ENCODE data around the gene RGS10.

DNA sequence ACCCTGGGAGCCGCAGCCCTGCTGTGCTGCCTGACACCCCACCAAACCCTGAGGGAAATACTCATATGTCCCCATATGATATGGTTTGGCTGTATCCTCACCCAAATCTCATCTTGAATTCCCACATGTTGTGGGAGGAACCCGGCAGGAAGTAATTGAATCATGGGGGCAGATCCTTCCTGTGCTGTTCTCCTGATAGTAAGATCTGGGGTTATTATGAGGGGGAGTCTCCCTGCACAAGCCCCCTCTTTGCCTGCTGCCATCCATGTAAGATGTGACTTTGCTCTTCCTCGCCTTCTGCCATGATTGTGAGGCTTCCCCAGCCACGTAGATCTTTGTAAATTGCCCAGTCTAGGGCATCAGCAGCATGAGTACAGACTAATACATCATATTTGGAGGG lies 68.7 kb downstream of the RGS10 start:
- TF ChIP-seq, protein P1, sequence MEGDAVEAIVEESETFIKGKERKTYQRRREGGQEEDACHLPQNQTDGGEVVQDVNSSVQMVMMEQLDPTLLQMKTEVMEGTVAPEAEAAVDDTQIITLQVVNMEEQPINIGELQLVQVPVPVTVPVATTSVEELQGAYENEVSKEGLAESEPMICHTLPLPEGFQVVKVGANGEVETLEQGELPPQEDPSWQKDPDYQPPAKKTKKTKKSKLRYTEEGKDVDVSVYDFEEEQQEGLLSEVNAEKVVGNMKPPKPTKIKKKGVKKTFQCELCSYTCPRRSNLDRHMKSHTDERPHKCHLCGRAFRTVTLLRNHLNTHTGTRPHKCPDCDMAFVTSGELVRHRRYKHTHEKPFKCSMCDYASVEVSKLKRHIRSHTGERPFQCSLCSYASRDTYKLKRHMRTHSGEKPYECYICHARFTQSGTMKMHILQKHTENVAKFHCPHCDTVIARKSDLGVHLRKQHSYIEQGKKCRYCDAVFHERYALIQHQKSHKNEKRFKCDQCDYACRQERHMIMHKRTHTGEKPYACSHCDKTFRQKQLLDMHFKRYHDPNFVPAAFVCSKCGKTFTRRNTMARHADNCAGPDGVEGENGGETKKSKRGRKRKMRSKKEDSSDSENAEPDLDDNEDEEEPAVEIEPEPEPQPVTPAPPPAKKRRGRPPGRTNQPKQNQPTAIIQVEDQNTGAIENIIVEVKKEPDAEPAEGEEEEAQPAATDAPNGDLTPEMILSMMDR (IDR thresholded peaks at IDR 0.05) = no peak
- TF ChIP-seq POLR2A (IDR thresholded peaks at IDR 0.05) = no peak
